GM12878 (cell line): Measurements from ENCODE around the gene ADAM15. TPM values are rescaled to one million over a fixed set of nuclear protein-coding genes. Genes with fewer than 3 reads are reported as not detected.
A peak's percentile ranks its signal among the peaks of the same experiment; 100 is the strongest.

Source experiments
- ATAC-seq: fragments of 200-7000 bp; cut with Tn5 transposase; 3 replicates; pipeline ENCODE4 v1.9.1; 2020; ENCODE audit warnings: mild to moderate bottlenecking, moderate library complexity
- BruUV-seq: library from RNA; stranded (reverse); fragments of 400-500 nt; replicated peaks from 2 replicates; lab custom pipeline; 2021; lab: Mats Ljungman, UMichigan
- CTCF ChIA-PET: fragments of 300-600 bp; sonication (Branson Sonifier 250); formaldehyde crosslinking; extraction: SDS; loops from one replicate; lab custom pipeline; 2021; ENCODE audit warnings: inconsistent platforms; lab: Yijun Ruan, JAX
- POLR2A ChIA-PET: fragments of 350-600 bp; formaldehyde crosslinking; extraction: SDS; loops from one replicate; lab custom pipeline; 2021; ENCODE audit warnings: inconsistent platforms; lab: Charles Lee
- RAD21 ChIA-PET: fragments of 300-600 bp; sonication (Branson Sonifier 250); formaldehyde crosslinking; loops from one replicate; lab custom pipeline; 2023; ENCODE audit warnings: antibody characterized with exemption; ENCODE audit not compliant: unreplicated experiment; lab: Charles Lee
- SMC1A ChIA-PET: fragments of 300-600 bp; sonication (Branson Sonifier 250); formaldehyde crosslinking; loops from one replicate; lab custom pipeline; 2023; ENCODE audit not compliant: unreplicated experiment, uncharacterized antibody; lab: Charles Lee
- DNase-seq: peaks from one replicate; pipeline ENCODE4 v3.0.0-alpha.2; 2011; ENCODE audit warnings: low read depth, low spot score
- FAIRE-seq: peaks from 3 replicates; lab custom pipeline; 2011; peaks lifted over from hg19 to GRCh38; lab: Jason Lieb, UNC
- H2AFZ ChIP-seq: 2 replicates; pipeline ENCODE4 v1.6.0; 2011; ENCODE audit warnings: low read depth, low read length, control low read depth; ENCODE audit not compliant: control insufficient read depth
- H3K27ac ChIP-seq: 2 replicates; pipeline ENCODE4 v1.5.1; 2011; ENCODE audit warnings: control low read depth; ENCODE audit not compliant: control insufficient read depth, insufficient read depth
- H3K27me3 ChIP-seq, 2 experiments: replicated peaks in 1 of 2; 2 replicates each; pipeline versions ENCODE4 v1.6.0 to v1.6.1; 2011; ENCODE audit warnings: low read length in 1 of 2; ENCODE audit not compliant: control insufficient read depth in 2 of 2, insufficient read depth in 2 of 2
- H3K36me3 ChIP-seq, 2 experiments: 2 replicates each; pipeline ENCODE4 v1.5.1; 2011; ENCODE audit warnings: low read length in 1 of 2; ENCODE audit not compliant: control insufficient read depth in 2 of 2, insufficient read depth in 2 of 2
- H3K4me1 ChIP-seq: 2 replicates; pipeline ENCODE4 v1.6.1; 2011; ENCODE audit warnings: mild to moderate bottlenecking, low read length, moderate library complexity, mixed read lengths; ENCODE audit not compliant: control insufficient read depth, insufficient read depth
- H3K4me2 ChIP-seq: 2 replicates; pipeline ENCODE4 v1.6.0; 2011; ENCODE audit warnings: control low read depth; ENCODE audit not compliant: control insufficient read depth, insufficient read depth
- H3K4me3 ChIP-seq: fragments of 200-600 bp; sonication (generic); 2 replicates; pipeline ENCODE4 v1.5.1; 2016
- H3K79me2 ChIP-seq: 2 replicates; pipeline ENCODE4 v1.6.0; 2011; ENCODE audit warnings: low read length; ENCODE audit not compliant: control insufficient read depth, insufficient read depth
- H3K9ac ChIP-seq: 2 replicates; pipeline ENCODE4 v1.8.0; 2011; ENCODE audit warnings: low read length, control low read depth, mixed read lengths; ENCODE audit not compliant: control insufficient read depth, insufficient read depth
- H3K9me3 ChIP-seq: replicated peaks from 3 replicates; pipeline ENCODE4 v1.5.1; 2011; ENCODE audit warnings: mild to moderate bottlenecking, low read length; ENCODE audit not compliant: control insufficient read depth, insufficient read depth
- H4K20me1 ChIP-seq: 2 replicates; pipeline ENCODE4 v1.6.0; 2011; ENCODE audit not compliant: control insufficient read depth, insufficient read depth
- ATF3 ChIP-seq: IDR thresholded peaks from 2 replicates; pipeline ENCODE4 v1.6.1; 2011; ENCODE audit warnings: low read depth, mild to moderate bottlenecking, low read length, moderate library complexity, borderline replicate concordance; ENCODE audit errors: extremely low read depth
- ETV6 ChIP-seq, 2 experiments: fragments of 450-650 bp in 1 of 2; IDR thresholded peaks in 1 of 2; conservative IDR thresholded peaks in 1 of 2; 2 replicates each; pipeline ENCODE4 v1.6.1; 2014; ENCODE audit warnings: antibody characterized with exemption in 1 of 2, borderline replicate concordance in 1 of 2, low read depth in 1 of 2, mild to moderate bottlenecking in 1 of 2, moderate library complexity in 1 of 2
- HDGF ChIP-seq: fragments of 450-650 bp; IDR thresholded peaks from 2 replicates; pipeline ENCODE4 v1.6.1; 2016; ENCODE audit warnings: antibody characterized with exemption
- IKZF1 ChIP-seq: fragments of 450-650 bp; conservative IDR thresholded peaks from 2 replicates; pipeline ENCODE4 v1.6.1; 2017; ENCODE audit warnings: antibody characterized with exemption, mild to moderate bottlenecking
- IKZF2 ChIP-seq, 2 experiments: fragments of 450-650 bp; IDR thresholded peaks; 2 replicates each; pipeline ENCODE4 v1.6.1; 2017; ENCODE audit warnings: mild to moderate bottlenecking in 2 of 2, moderate library complexity in 2 of 2
- POLR2AphosphoS5 ChIP-seq: IDR thresholded peaks from 2 replicates; pipeline ENCODE4 v1.6.1; 2011; ENCODE audit warnings: mild to moderate bottlenecking, low read length, inconsistent platforms
- SIX5 ChIP-seq: IDR thresholded peaks from 2 replicates; pipeline ENCODE4 v1.6.1; 2011; ENCODE audit warnings: mild to moderate bottlenecking, low read depth, low read length, moderate library complexity; ENCODE audit not compliant: severe bottlenecking
- SMARCA5 ChIP-seq: fragments of 450-650 bp; IDR thresholded peaks from 2 replicates; pipeline ENCODE4 v1.6.1; 2017; ENCODE audit warnings: mild to moderate bottlenecking
- ZNF384 ChIP-seq: IDR thresholded peaks from 2 replicates; pipeline ENCODE4 v1.6.1; 2012; ENCODE audit warnings: low read depth, mild to moderate bottlenecking, low read length, improper control_type of control experiment, borderline replicate concordance
- WGBS: methylation state at CpG from one replicate; pipeline ENCODE4 v1.1.6; 2016; ENCODE audit warnings: low lambda C conversion rate; ENCODE audit not compliant: insufficient replicate concordance, insufficient coverage; ENCODE audit errors: missing lambda C conversion rate; 5-methylcytosine and 5-hydroxymethylcytosine counted together
- in situ Hi-C: fragments of 300-500 bp; cut with MboI; formaldehyde crosslinking; loops from 9 replicates; pipeline ENCODE4 v1.14.3; 2018; ENCODE audit warnings: mixed read lengths
- intact Hi-C: fragments of 100-400 bp; cut with micrococcal nuclease; formaldehyde crosslinking; loops from one replicate; pipeline ENCODE4 v1.14.2; 2022; ENCODE audit not compliant: unreplicated experiment
- polyA plus RNA-seq, 11 experiments: library from polyadenylated mRNA; depleted of rRNA in 4 of 11; unstranded in 6 of 11; stranded (reverse) in 5 of 11; fragments of >200 nt; fragmentation: Nextera tagmentation in 4 of 11; fragmentation: Illumina TruSeq in 1 of 11; extraction: Ambion mirVana in 4 of 11; extraction: Trizol in 1 of 11; gene quantifications; 1 replicate in 1 of 11; 2 replicates in 10 of 11; pipeline versions ENCODE4 v1.2.1 to v1.2.3, GENCODE V29; 2011 to 2016; ENCODE audit warnings: inconsistent platforms in 2 of 11, missing spikeins in 2 of 11, low read depth in 1 of 11
- total RNA-seq, 4 experiments: library from RNA; depleted of rRNA in 3 of 4; stranded (reverse); fragments of >200 nt in 3 of 4; fragmentation: Illumina TruSeq in 1 of 4; extraction: Trizol in 1 of 4; gene quantifications; 2 replicates each; pipeline versions ENCODE4 v1.2.1 to v1.2.3, GENCODE V29; 2013 to 2021
- TF ChIP-seq, protein P1 (sequence below): fragments of 450-650 bp; IDR thresholded peaks from 2 replicates; pipeline ENCODE4 v1.6.1; 2017; ENCODE audit warnings: low read depth, mild to moderate bottlenecking, moderate library complexity
- TF ChIP-seq, protein P2 (sequence below): fragments of 450-650 bp; IDR thresholded peaks from 2 replicates; pipeline ENCODE4 v1.6.1; 2016; ENCODE audit warnings: mild to moderate bottlenecking, moderate library complexity, borderline replicate concordance

Gene ADAM15
- total and polyA plus RNA-seq, 10 of the 15 experiments (the other 5 are each of a cell fraction or from before 2014, with no cell fraction given): 0.29 to 38.8 (median 14.7) TPM

DNA sequence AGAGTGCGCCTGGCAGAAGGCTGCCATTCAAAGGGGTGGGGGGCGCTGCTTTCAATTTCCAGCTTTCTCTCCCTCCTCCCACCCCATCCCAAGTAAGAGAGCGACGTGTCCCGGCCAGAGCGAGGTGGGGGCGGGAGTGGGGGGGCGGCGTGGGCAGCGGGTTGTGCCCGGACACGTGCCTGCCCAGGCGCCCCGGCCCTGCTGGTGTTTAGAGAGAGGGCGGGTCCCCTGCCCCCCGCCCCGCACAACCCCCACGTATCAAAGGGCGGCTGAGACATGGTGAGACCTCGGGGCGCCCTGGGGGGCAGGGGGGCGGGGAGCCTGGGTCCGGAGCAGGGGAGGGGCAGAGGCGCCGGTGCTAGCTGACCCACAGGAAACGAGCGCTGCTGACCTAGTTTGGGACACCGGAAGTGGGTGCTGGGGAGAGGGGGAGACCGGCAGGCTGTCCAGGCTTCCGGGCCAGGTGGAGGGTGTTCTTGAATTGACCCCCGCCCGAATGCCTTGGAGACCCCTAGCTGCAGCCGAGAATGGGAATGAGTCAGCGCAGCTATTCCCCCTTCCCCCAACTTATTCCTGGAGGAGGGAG lies 47.3 kb upstream of the ADAM15 start (continued):
- no peak for TF ChIP-seq ZNF384
- TF ChIP-seq, all 136 proteins: peak for 9

DNA sequence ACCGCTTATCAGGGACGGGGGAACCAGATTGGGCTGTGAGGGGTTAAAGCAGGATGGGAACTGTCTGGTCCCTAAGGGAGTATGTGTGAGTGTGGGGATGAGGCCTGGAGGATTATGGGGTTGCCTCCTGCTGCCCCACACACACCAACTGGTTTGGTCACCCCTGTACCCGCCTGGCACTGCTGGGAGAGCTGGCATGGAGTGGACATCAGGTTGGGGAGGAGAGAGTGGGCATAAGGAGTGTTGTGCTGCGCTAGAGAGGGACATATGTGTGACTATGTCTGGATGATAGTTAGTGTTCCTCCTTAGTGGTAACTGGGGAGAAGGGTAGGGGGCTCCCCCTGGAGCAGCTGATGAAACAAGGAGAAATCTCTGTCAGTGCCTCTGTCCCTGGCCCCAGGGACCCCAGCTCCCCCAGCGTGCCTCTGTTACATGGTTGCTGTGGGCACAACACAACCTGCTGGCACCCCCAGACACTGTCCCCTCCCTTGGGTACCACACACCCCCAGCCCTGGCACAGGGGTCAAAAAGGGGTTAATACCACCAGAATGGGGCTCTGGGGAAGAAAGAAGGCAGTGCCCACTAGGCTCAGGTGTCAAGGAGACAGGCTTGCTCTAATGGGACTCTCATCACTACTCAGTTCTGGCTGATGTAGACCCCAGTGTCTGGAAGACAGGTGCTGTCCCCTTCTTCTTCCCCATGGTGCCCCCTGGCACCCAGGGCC lies 46.6 kb upstream of the ADAM15 start:
- H4K20me1 ChIP-seq: 0 out of 2 replicates have a peak, but pooled peaks cover 3% of the 10 kb centered on the region
- H3K4me3 ChIP-seq: peak overlapping the region; percentile 99
- TF ChIP-seq, protein P1, sequence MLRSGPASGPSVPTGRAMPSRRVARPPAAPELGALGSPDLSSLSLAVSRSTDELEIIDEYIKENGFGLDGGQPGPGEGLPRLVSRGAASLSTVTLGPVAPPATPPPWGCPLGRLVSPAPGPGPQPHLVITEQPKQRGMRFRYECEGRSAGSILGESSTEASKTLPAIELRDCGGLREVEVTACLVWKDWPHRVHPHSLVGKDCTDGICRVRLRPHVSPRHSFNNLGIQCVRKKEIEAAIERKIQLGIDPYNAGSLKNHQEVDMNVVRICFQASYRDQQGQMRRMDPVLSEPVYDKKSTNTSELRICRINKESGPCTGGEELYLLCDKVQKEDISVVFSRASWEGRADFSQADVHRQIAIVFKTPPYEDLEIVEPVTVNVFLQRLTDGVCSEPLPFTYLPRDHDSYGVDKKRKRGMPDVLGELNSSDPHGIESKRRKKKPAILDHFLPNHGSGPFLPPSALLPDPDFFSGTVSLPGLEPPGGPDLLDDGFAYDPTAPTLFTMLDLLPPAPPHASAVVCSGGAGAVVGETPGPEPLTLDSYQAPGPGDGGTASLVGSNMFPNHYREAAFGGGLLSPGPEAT: 0 out of 2 replicates have a peak, but pooled peaks have one; percentile 8
- TF ChIP-seq ETV6 (conservative IDR thresholded peaks at IDR 0.05 in 1 of 2, IDR thresholded peaks at IDR 0.05 in 1 of 2; ENCODE audit: borderline replicate concordance in 1 of 2, low read depth in 1 of 2) (0 out of 4 replicates have a peak, but pooled peaks of 1 of the 2 experiments have one; percentile 12), ATF3 (no peak), IKZF2 (IDR thresholded peaks at IDR 0.05) (peak in 1 of 2 experiments; percentile 11; a peak in 1 of 4 replicates), HDGF (peak; percentile 67; the same call in 1 of the 2 replicates), SMARCA5 (peak; percentile 15; the same call in 1 of the 2 replicates), IKZF1 (peak; percentile 42), SIX5 (no peak), POLR2AphosphoS5 (peak; percentile 16; the same call in 1 of the 2 replicates)
- TF ChIP-seq, protein P2, sequence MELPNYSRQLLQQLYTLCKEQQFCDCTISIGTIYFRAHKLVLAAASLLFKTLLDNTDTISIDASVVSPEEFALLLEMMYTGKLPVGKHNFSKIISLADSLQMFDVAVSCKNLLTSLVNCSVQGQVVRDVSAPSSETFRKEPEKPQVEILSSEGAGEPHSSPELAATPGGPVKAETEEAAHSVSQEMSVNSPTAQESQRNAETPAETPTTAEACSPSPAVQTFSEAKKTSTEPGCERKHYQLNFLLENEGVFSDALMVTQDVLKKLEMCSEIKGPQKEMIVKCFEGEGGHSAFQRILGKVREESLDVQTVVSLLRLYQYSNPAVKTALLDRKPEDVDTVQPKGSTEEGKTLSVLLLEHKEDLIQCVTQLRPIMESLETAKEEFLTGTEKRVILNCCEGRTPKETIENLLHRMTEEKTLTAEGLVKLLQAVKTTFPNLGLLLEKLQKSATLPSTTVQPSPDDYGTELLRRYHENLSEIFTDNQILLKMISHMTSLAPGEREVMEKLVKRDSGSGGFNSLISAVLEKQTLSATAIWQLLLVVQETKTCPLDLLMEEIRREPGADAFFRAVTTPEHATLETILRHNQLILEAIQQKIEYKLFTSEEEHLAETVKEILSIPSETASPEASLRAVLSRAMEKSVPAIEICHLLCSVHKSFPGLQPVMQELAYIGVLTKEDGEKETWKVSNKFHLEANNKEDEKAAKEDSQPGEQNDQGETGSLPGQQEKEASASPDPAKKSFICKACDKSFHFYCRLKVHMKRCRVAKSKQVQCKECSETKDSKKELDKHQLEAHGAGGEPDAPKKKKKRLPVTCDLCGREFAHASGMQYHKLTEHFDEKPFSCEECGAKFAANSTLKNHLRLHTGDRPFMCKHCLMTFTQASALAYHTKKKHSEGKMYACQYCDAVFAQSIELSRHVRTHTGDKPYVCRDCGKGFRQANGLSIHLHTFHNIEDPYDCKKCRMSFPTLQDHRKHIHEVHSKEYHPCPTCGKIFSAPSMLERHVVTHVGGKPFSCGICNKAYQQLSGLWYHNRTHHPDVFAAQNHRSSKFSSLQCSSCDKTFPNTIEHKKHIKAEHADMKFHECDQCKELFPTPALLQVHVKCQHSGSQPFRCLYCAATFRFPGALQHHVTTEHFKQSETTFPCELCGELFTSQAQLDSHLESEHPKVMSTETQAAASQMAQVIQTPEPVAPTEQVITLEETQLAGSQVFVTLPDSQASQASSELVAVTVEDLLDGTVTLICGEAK: 0 out of 2 replicates have a peak, but pooled peaks have one; percentile 9
- TF ChIP-seq, all 136 proteins: peak for 8
- peak overlapping the region; percentile 98 for H3K4me2 ChIP-seq
- no peaks in the 10 kb centered on the region; a peak in 2 of 4 replicates for H3K36me3 ChIP-seq
- RAD21 ChIA-PET: interaction anchor here (1.1 to 3.3 kb wide), 4 partner anchors 11 to 49 kb away, joined by 4 to 14 read pairs (median 4); partner anchors contain the start of gene PBXIP1
- 1% methylated on average over 5 of the region's 5 CpGs for WGBS
- BruUV-seq: TSS peak; percentile 56
- H3K4me1 ChIP-seq: peaks cover 44% of the 10 kb centered on the region
- in situ Hi-C loops (no loop called here), intact Hi-C loops (loop anchor here (5.0 kb wide), 1 partner anchor 42 kb away; the partner anchor contains the start of gene PYGO2)
- H3K9me3 ChIP-seq: no peaks in the 10 kb centered on the region
- no peak for ATAC-seq
- POLR2A ChIA-PET: interaction anchor here (1.0 to 1.9 kb wide), 7 partner anchors 12 to 53 kb away, joined by 3 to 8 read pairs (median 4); partner anchors contain the start of genes FLAD1, PYGO2 and SHC1
- SMC1A ChIA-PET: interaction anchor here (0.6 to 1.4 kb wide), 6 partner anchors 8 to 825 kb away, joined by 3 to 4 read pairs (median 3); no protein-coding TSS in a partner anchor
- no peak for DNase-seq
- FAIRE-seq: no peak
- H3K27ac ChIP-seq: peak overlapping the region; percentile 91
- 0 out of 2 replicates have a peak overlapping the region, but pooled peaks have one; percentile 43 for H2AFZ ChIP-seq
- H3K27me3 ChIP-seq: no peaks in the 10 kb centered on the region
- peaks cover 59% of the 10 kb centered on the region for H3K79me2 ChIP-seq
- peak overlapping the region; percentile 85 for H3K9ac ChIP-seq
- CTCF ChIA-PET: interaction anchor here (0.6 to 2.1 kb wide), 6 partner anchors 8 to 60 kb away, joined by 3 to 18 read pairs (median 3); no protein-coding TSS in a partner anchor
